Measurements from ENCODE around the gene EPB41L2. TPM values are rescaled to one million over a fixed set of nuclear protein-coding genes. Genes with fewer than 3 reads are reported as not detected.

EPB41L2 gene
- total RNA-seq, 1 experiment from 2014 or later = 199 TPM

GRCh38 chr6:131065824-131066171 lies 2.8 kb upstream of the EPB41L2 start:
- H3K9me3 ChIP-seq (ENCODE audit: control insufficient read depth, insufficient read depth, low read depth, low read length) = no peaks in the 10 kb centered on the region
- H3K27me3 ChIP-seq (ENCODE audit: control insufficient read depth, insufficient read depth, low read length) = no peaks in the 10 kb centered on the region
- CTCF ChIA-PET = no interaction called here
- POLR2A ChIA-PET = no interaction called here
- no TSS peak for BruUV-seq (replicated peaks)
- TF ChIP-seq TCF7L2 (IDR thresholded peaks at IDR 0.05; ENCODE audit: low read depth, low read length) = no peak
- DNase-seq (ENCODE audit: low read depth, low spot score) (no peak), ATAC-seq (no peak)
- H3K36me3 ChIP-seq (ENCODE audit: control insufficient read depth, insufficient read depth, low read length) = no peaks in the 10 kb centered on the region; the same call in 1 of the 2 replicates
- intact Hi-C loops (cut with micrococcal nuclease; ENCODE audit: unreplicated experiment) (loop anchor here (10.0 kb wide), 1 partner anchor 131 kb away; no protein-coding TSS in a partner anchor), in situ Hi-C loops (cut with HindIII; ENCODE audit: low pct_unique_long_range_greater_than_20kb, low sequenced_read_pairs) (no loop called here)
- H3K4me3 ChIP-seq (ENCODE audit: low read depth in 2 of 2, low read length in 2 of 2) = no peak overlapping the region
- no peak overlapping the region for H3K27ac ChIP-seq (ENCODE audit: low read length)
- peaks cover 11% of the 10 kb centered on the region for H3K4me1 ChIP-seq (ENCODE audit: control insufficient read depth, insufficient read depth, low read length)

- no peaks in the 10 kb centered on the region for H3K27me3 ChIP-seq (ENCODE audit: control insufficient read depth, insufficient read depth, low read length)
- no peak for TF ChIP-seq SIN3A (IDR thresholded peaks at IDR 0.05; ENCODE audit: borderline replicate concordance, insufficient read depth, low read depth, low read length)
- TF ChIP-seq POLR2AphosphoS5 (IDR thresholded peaks at IDR 0.05; ENCODE audit: low read depth, low read length) = no peak
- no peak for TF ChIP-seq CTCF (IDR thresholded peaks at IDR 0.05)
- TF ChIP-seq TCF7L2 (IDR thresholded peaks at IDR 0.05; ENCODE audit: low read depth, low read length) = no peak
- TF ChIP-seq REST (IDR thresholded peaks at IDR 0.05; ENCODE audit: insufficient read depth in 1 of 2, low read depth in 2 of 2, low read length in 1 of 2) = no peak
- ChIA-PET CTCF (no interaction called here), POLR2A (interaction anchor here (0.6 kb wide), 1 partner anchor 49 kb away, joined by 7 read pairs; no protein-coding TSS in a partner anchor)
- in situ Hi-C loops (cut with HindIII; ENCODE audit: low pct_unique_long_range_greater_than_20kb, low sequenced_read_pairs) = no loop called here
- H3K9me3 ChIP-seq (ENCODE audit: control insufficient read depth, insufficient read depth, low read depth, low read length) = no peaks in the 10 kb centered on the region
- ATAC-seq = no peak
- no peak overlapping the region for H3K4me3 ChIP-seq (ENCODE audit: low read depth in 2 of 2, low read length in 2 of 2)
- H3K27ac ChIP-seq (ENCODE audit: low read length) = no peak overlapping the region; the same call in 1 of the 2 replicates
- intact Hi-C loops (cut with micrococcal nuclease; ENCODE audit: unreplicated experiment) = loop anchor here (10.0 kb wide), 1 partner anchor 130 kb away; no protein-coding TSS in a partner anchor
- no TSS peak for BruUV-seq (replicated peaks)
- H3K36me3 ChIP-seq (ENCODE audit: control insufficient read depth, insufficient read depth, low read length) = no peaks in the 10 kb centered on the region; the same call in 1 of the 2 replicates
- DNase-seq (ENCODE audit: low read depth, low spot score) = no peak
- H3K4me1 ChIP-seq (ENCODE audit: control insufficient read depth, insufficient read depth, low read length) = peaks cover 14% of the 10 kb centered on the region
Observed at GRCh38 chr6:131065112-131065823, 2.2 kb upstream of the EPB41L2 start.

- intact Hi-C loops (cut with micrococcal nuclease; ENCODE audit: unreplicated experiment) (loop anchor here (5.0 to 10.0 kb wide), 2 partner anchors 129 to 177 kb away; no protein-coding TSS in a partner anchor), in situ Hi-C loops (cut with HindIII; ENCODE audit: low pct_unique_long_range_greater_than_20kb, low sequenced_read_pairs) (no loop called here)
- no TSS peak for BruUV-seq (replicated peaks)
- no peaks in the 10 kb centered on the region for H3K9me3 ChIP-seq (ENCODE audit: control insufficient read depth, insufficient read depth, low read depth, low read length)
- POLR2A ChIA-PET = no interaction called here
- peak overlapping the region; percentile 83 to 89 for H3K4me3 ChIP-seq (ENCODE audit: low read depth in 2 of 2, low read length in 2 of 2)
- ATAC-seq = no peak
- peaks cover 26% of the 10 kb centered on the region for H3K4me1 ChIP-seq (ENCODE audit: control insufficient read depth, insufficient read depth, low read length)
- TF ChIP-seq POLR2AphosphoS5 (IDR thresholded peaks at IDR 0.05; ENCODE audit: low read depth, low read length) = no peak
- TF ChIP-seq TCF7L2 (IDR thresholded peaks at IDR 0.05; ENCODE audit: low read depth, low read length) = no peak
- no peak for TF ChIP-seq REST (IDR thresholded peaks at IDR 0.05; ENCODE audit: insufficient read depth in 1 of 2, low read depth in 2 of 2, low read length in 1 of 2)
- no peak for TF ChIP-seq CTCF (IDR thresholded peaks at IDR 0.05)
- TF ChIP-seq SIN3A (IDR thresholded peaks at IDR 0.05; ENCODE audit: borderline replicate concordance, insufficient read depth, low read depth, low read length) = no peak
- H3K27ac ChIP-seq (ENCODE audit: low read length) = peak overlapping the region; percentile 80
- CTCF ChIA-PET = interaction anchor here (0.7 kb wide), 1 partner anchor 13 kb away, joined by 3 read pairs; no protein-coding TSS in a partner anchor
- H3K36me3 ChIP-seq (ENCODE audit: control insufficient read depth, insufficient read depth, low read length) = no peaks in the 10 kb centered on the region; the same call in 1 of the 2 replicates
- no peaks in the 10 kb centered on the region for H3K27me3 ChIP-seq (ENCODE audit: control insufficient read depth, insufficient read depth, low read length)
- no peak for DNase-seq (ENCODE audit: low read depth, low spot score)
Observed at GRCh38 chr6:131063764-131064272, 773 bp upstream of the EPB41L2 start.
